Activated T-helper 17 cell treated with anti-CD3 and anti-CD28 coated beads, Interleukin-2, amount 50 U/mL, for 72 hours (primary cell): ENCODE results near the gene ACTN1. TPM values are rescaled to one million over a fixed set of nuclear protein-coding genes. Genes with fewer than 3 reads are reported as not detected.

Experiments used
- ATAC-seq: fragments of 150-1000 bp; cut with Tn5 transposase; replicated peaks from 2 replicates; pipeline ENCODE4 v1.10.0; 2021; ENCODE audit warnings: mild to moderate bottlenecking, moderate library complexity
- H3K27ac Mint-ChIP-seq: one replicate; pipeline ENCODE4 v1.8.0; 2022; ENCODE audit warnings: mixed read lengths
- H3K27me3 Mint-ChIP-seq: one replicate; pipeline ENCODE4 v1.8.0; 2022; ENCODE audit warnings: mixed read lengths
- H3K36me3 Mint-ChIP-seq: one replicate; pipeline ENCODE4 v1.8.0; 2022; ENCODE audit warnings: low read depth, mild to moderate bottlenecking, mixed read lengths
- H3K4me1 Mint-ChIP-seq: one replicate; pipeline ENCODE4 v1.8.0; 2022; ENCODE audit warnings: mixed read lengths
- H3K4me3 Mint-ChIP-seq: one replicate; pipeline ENCODE4 v1.8.0; 2022; ENCODE audit warnings: mild to moderate bottlenecking, mixed read lengths
- H3K9me3 Mint-ChIP-seq: one replicate; pipeline ENCODE4 v1.8.0; 2022; ENCODE audit warnings: mixed read lengths
- total RNA-seq, 2 donors: library from RNA; stranded (reverse); gene quantifications; one replicate each; pipeline ENCODE4 v1.2.3, GENCODE V29; 2022

Gene ACTN1
- total RNA-seq, 2 donors from 2014 or later, result 38.3 to 54.1 TPM

DNA sequence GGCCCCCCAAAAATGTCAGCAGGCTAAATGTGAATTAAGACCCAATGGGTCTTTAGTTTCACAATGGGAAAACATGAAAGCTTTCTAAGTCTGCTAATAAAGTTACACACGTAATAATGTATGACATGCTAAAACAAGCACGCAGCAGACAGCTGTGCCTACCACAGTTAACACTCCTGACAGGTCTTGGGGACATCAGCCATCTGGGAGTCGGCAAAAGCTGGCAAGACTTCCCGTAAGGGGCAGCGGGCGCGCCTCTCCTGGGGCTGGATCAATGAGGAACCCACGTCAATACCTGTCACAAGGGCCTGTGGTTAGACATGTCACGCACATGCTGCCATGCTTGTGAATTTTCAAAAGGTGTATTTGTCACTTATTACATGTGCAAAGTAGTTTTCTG is 45.0 kb downstream of the ACTN1 start:
- Mint-ChIP-seq H3K4me1 (peaks cover 3% of the 10 kb centered on the region), H3K27ac (no peak overlapping the region), H3K4me3 (no peak overlapping the region), H3K9me3 (no peaks in the 10 kb centered on the region), H3K27me3 (no peaks in the 10 kb centered on the region), H3K36me3 (no peaks in the 10 kb centered on the region)
- no peak for ATAC-seq

DNA sequence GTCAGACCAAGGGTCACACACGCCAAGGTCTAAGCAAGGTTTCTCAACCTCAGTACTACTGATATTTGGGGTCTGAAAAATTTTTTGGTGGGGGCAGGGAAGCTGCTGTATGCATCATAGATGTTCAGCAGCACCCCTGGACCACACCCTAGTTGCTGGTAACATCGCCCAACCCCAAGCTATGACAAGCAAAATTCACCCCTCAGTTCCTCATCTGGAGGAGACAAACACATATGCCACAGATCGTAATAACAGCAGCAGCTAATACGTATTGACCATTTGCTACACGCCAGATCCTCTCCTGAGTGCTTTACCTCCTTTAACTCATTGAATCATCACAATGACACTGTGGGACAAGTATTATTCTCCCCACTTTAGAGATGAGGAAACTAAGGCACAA is 46.4 kb downstream of the ACTN1 start:
- no peaks in the 10 kb centered on the region for H3K27me3 Mint-ChIP-seq
- no peak overlapping the region for H3K4me3 Mint-ChIP-seq
- no peak overlapping the region for H3K27ac Mint-ChIP-seq
- ATAC-seq, result no peak
- peaks cover 3% of the 10 kb centered on the region for H3K4me1 Mint-ChIP-seq
- H3K9me3 Mint-ChIP-seq, result no peaks in the 10 kb centered on the region
- H3K36me3 Mint-ChIP-seq, result no peaks in the 10 kb centered on the region

- Mint-ChIP-seq H3K9me3 (no peaks in the 10 kb centered on the region), H3K27me3 (no peaks in the 10 kb centered on the region), H3K27ac (no peak overlapping the region), H3K36me3 (no peaks in the 10 kb centered on the region), H3K4me3 (no peak overlapping the region), H3K4me1 (peaks cover 3% of the 10 kb centered on the region)
- no peak for ATAC-seq
Measured at GRCh38 chr14:68932231-68932630, 46.9 kb downstream of the ACTN1 start.

- no peak for ATAC-seq
- peaks cover 3% of the 10 kb centered on the region for H3K4me1 Mint-ChIP-seq
- no peaks in the 10 kb centered on the region for H3K36me3 Mint-ChIP-seq
- no peak overlapping the region for H3K27ac Mint-ChIP-seq
- H3K4me3 Mint-ChIP-seq, result no peak overlapping the region
- H3K27me3 Mint-ChIP-seq, result no peaks in the 10 kb centered on the region
- no peaks in the 10 kb centered on the region for H3K9me3 Mint-ChIP-seq
Measured at GRCh38 chr14:68931474-68932051, 47.5 kb downstream of the ACTN1 start.

GRCh38 chr14:68931063-68931462 is 48.0 kb downstream of the ACTN1 start:
- Mint-ChIP-seq H3K4me1 (peaks cover 3% of the 10 kb centered on the region), H3K9me3 (no peaks in the 10 kb centered on the region), H3K4me3 (no peak overlapping the region), H3K27ac (no peak overlapping the region), H3K27me3 (no peaks in the 10 kb centered on the region), H3K36me3 (no peaks in the 10 kb centered on the region)
- ATAC-seq, result no peak

DNA sequence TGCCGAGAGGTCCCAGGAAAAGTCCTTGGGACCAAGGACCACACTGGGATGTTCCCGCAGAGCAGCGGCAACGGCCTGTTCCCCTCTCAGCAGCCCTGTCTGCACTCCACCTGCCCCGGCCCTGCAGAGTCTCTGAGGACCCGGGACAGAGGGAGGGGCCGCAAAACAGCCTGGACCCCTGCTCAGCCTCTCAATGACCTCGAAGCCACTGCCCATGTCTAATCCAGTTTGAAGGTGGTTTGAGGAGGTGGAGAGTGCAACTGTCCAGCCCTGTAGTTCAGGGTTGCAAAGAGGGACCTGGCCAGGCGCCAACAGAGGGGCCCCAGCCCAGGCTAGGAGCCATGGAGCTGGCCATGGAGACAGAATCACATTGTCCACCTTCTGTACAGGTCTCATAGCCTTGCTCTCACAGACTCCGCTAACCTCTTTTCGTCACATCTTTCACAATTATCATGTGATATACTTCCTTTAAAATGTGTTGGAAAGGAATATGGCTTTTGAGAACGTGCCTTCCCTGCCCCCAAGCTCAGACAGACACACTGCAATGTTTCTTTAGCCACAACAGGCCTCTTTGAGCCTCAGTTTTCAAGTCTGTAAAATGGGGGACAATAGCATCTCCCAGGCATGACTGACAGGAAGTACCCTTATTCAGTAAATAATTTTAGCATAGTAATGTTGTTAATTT is 49.3 kb downstream of the ACTN1 start:
- ATAC-seq, result no peak
- peaks cover 4% of the 10 kb centered on the region for H3K4me1 Mint-ChIP-seq
- no peak overlapping the region for H3K4me3 Mint-ChIP-seq
- H3K36me3 Mint-ChIP-seq, result peaks cover 2% of the 10 kb centered on the region
- no peaks in the 10 kb centered on the region for H3K9me3 Mint-ChIP-seq
- peak overlapping the region; percentile 25 for H3K27ac Mint-ChIP-seq
- no peaks in the 10 kb centered on the region for H3K27me3 Mint-ChIP-seq

- Mint-ChIP-seq H3K27me3 (no peaks in the 10 kb centered on the region), H3K4me3 (no peak overlapping the region), H3K4me1 (peaks cover 10% of the 10 kb centered on the region), H3K36me3 (peaks cover 8% of the 10 kb centered on the region), H3K9me3 (no peaks in the 10 kb centered on the region), H3K27ac (peak overlapping the region; percentile 56)
- no peak for ATAC-seq
Measured at GRCh38 chr14:68928770-68929550, 50.1 kb downstream of the ACTN1 start.

DNA sequence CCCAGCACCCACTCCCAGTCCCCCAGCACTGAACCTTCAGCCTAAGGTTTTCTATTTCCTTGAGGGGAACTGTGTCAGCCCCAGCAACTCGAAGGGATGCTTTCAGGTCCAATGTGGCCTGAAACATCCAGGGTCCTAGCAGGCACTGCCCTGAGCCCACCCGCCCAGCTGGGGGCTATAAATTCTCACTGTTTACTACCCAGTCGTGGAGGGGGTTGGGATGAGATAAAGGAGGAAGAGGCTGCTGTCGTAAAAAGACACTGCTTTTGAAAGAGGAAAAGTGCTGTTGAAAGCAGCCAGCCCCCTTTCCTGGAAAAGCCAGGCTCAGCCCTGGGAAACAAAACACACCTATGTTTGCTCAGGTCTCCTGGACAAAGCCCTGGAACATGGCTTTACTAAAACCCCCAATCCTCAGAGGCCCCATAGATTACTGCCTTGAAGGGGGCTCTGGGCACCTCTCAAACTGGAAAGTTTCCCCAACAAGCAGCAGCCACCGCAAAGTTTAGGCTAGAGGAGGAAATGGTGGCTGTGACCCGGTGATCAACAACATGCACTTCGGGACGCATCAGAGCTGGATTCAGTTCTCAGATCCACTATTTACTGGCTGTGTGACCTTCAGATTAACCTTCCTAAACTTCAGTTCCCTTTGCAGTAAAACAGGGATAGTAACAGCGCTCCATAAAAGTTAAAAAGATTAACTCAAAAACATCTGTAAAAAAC is 51.0 kb downstream of the ACTN1 start:
- H3K27me3 Mint-ChIP-seq, result no peaks in the 10 kb centered on the region
- H3K4me1 Mint-ChIP-seq, result peaks cover 10% of the 10 kb centered on the region
- ATAC-seq, result no peak
- no peak overlapping the region for H3K4me3 Mint-ChIP-seq
- H3K9me3 Mint-ChIP-seq, result no peaks in the 10 kb centered on the region
- peak overlapping the region; percentile 56 for H3K27ac Mint-ChIP-seq
- peaks cover 8% of the 10 kb centered on the region for H3K36me3 Mint-ChIP-seq

- Mint-ChIP-seq H3K27me3 (no peaks in the 10 kb centered on the region), H3K27ac (no peak overlapping the region), H3K4me1 (peaks cover 10% of the 10 kb centered on the region), H3K36me3 (peaks cover 8% of the 10 kb centered on the region), H3K9me3 (no peaks in the 10 kb centered on the region), H3K4me3 (no peak overlapping the region)
- ATAC-seq, result no peak
Measured at GRCh38 chr14:68927089-68927488, 52.0 kb downstream of the ACTN1 start.

DNA sequence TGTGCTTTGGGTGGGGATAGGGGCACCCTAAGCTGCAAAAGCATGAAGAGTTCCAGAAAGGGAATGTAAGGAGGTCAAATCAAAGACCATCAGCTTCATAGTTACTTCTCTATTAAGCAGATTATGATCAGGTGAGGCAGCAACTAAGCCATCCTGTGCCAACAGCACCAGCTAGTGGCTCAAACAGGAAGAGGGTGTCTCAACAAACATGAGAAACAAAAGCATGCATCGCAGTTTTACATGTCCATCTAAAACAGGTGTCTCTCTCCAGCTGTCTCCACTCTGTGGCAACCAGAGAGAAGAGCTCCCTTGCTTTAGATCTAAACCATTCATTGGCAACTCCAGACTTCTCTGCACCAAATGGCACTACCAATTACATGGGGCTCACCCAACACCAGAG is 52.9 kb downstream of the ACTN1 start:
- Mint-ChIP-seq H3K4me1 (peaks cover 6% of the 10 kb centered on the region), H3K27ac (no peak overlapping the region)
- no peak for ATAC-seq

DNA sequence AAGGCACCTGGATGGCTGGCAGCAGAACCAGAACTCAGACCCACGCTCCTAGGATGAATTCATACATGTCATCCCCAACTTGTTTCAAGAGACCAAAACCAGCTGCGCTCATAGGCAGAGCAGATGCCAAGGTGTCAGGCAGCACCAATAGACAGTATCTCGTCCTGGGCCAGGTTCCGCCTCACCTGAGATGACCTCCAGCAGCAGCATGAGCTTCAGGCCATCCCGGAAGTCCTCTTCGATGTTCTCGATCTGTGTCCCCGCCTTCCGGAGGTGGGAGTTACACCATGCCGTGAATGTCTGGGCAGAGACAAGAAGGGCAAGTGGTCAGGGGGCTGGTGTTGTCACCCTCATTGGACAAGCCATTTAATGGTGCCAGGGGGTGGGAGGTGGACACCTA is 53.7 kb downstream of the ACTN1 start:
- Mint-ChIP-seq H3K9me3 (no peaks in the 10 kb centered on the region), H3K36me3 (peaks cover 13% of the 10 kb centered on the region), H3K27ac (no peak overlapping the region), H3K4me1 (peaks cover 6% of the 10 kb centered on the region), H3K27me3 (no peaks in the 10 kb centered on the region), H3K4me3 (no peak overlapping the region)
- no peak for ATAC-seq

More for the DNA sequence above, 52.9 kb downstream of the ACTN1 start:
- H3K4me3 Mint-ChIP-seq, result no peak overlapping the region
- no peaks in the 10 kb centered on the region for H3K27me3 Mint-ChIP-seq
- H3K9me3 Mint-ChIP-seq, result no peaks in the 10 kb centered on the region
- peaks cover 8% of the 10 kb centered on the region for H3K36me3 Mint-ChIP-seq

- H3K27ac Mint-ChIP-seq, result no peak overlapping the region
- no peak for ATAC-seq
Measured at GRCh38 chr14:68924186-68925158, 54.6 kb downstream of the ACTN1 start.

GRCh38 chr14:68922886-68923285 is 56.2 kb downstream of the ACTN1 start:
- H3K9me3 Mint-ChIP-seq, result no peaks in the 10 kb centered on the region
- peaks cover 6% of the 10 kb centered on the region for H3K4me1 Mint-ChIP-seq
- H3K27me3 Mint-ChIP-seq, result no peaks in the 10 kb centered on the region
- ATAC-seq, result no peak
- H3K27ac Mint-ChIP-seq, result no peak overlapping the region
- peaks cover 18% of the 10 kb centered on the region for H3K36me3 Mint-ChIP-seq
- H3K4me3 Mint-ChIP-seq, result no peak overlapping the region

More at GRCh38 chr14:68924186-68925158, 54.6 kb downstream of the ACTN1 start:
- Mint-ChIP-seq H3K27me3 (no peaks in the 10 kb centered on the region), H3K4me3 (no peak overlapping the region), H3K9me3 (no peaks in the 10 kb centered on the region), H3K4me1 (peaks cover 6% of the 10 kb centered on the region), H3K36me3 (peaks cover 13% of the 10 kb centered on the region)
